HG02852 (cell line): ENCODE data around the gene TXNDC5.

Experiments
- ATAC-seq: cut with Tn5 transposase; IDR thresholded peaks from one replicate; pipeline ENCODE4 v1.9.1; 2021; ENCODE audit warnings: mild to moderate bottlenecking, moderate library complexity; ENCODE audit not compliant: unreplicated experiment

The TXNDC5 gene

DNA sequence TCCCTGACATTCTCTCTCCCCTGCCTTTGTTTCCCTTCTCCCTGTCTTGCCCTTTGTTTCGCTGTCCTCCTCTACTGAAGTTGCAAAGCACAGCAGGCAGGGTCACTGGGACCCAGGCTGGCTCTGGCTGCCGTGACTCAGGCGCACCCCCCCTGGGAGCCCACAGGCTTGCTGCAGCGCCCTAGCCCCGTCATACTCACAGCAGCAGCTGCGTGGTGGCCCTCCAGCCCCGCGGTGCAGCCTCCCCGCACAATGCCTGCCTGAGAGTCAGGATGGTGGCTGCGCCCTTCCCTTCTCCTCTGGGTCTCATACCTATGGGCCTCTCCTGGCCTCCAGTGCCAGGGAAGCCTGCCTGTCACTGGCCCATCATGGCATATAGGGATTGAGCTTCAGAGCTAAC, 41.7 kb downstream of the TXNDC5 start:
- ATAC-seq: no peak

DNA sequence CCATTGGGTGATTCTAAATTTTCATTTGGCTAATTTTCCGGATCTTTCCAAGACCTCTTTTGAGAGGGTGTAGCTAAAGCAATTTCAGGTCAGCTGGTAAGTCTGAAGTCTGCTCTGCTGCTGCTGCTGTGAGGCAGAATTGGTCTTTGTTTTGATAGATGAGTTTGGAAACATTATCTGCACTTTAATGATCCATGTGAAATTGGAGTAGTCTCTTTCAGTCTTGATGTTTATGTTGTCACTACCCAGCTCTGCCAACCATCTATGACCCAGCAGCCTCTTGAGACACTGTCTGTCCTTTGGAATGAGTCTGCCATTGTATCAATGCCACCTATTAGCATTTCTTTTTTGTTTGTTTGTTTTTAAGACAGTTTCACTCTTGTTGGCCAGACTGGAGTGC, 44.1 kb downstream of the TXNDC5 start:
- ATAC-seq: no peak

DNA sequence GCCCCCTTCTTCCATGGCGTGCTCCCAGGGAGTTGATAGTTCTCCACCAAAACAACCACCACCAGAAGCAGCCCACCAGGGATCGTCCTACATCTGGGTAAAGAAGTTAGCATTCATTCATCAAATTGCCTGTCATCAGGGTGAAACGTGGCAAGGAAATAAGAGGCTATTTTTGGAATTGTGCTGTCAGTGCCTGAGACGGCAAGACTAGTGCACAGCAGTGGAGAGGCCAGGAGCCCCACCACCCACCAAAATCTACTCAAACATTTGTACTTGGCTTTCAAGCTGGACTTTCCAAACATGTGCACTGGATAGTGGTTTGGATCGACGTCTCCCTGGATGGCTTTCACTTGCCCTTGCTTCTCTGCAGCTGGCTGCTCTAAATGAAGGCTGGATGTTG, 44.8 kb downstream of the TXNDC5 start:
- ATAC-seq: no peak

DNA sequence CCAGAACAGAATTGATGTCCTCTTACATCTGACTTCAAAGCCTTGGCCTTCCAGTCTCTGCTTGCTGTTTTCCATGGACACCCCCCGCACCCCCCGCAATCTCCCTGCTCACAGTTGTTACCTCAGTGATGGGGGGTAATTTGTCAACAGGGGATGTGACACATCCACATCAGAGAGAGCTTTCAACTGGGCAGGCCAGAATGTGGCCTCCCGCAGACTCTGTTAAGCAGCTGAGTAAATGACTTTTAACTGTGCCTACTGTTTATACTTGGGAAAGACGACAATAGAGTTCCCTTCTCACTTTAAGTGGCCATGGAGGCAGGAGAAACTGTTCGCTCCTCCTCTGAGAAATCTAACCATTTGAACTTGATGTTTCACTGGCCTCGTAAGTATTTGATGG, 51.0 kb downstream of the TXNDC5 start:
- no peak for ATAC-seq

DNA sequence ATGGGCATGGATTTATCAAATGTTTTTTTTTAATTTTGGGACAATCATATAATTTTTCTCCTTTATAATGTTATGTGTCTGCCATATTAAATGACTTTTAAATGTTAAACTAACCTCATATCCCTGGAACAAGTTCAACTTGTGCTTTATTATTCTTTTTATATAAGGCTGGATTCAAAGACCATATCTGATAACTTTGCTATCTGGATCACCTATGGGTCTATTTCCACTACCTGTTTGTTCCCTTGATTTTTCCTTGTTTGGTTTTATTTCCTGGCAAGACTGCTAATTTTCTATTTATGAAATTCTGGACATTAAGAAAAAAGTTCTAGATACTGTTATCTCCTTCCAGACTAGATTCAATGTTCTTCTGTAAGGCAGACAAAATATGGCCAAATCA, 58.8 kb downstream of the TXNDC5 start:
- no peak for ATAC-seq

DNA sequence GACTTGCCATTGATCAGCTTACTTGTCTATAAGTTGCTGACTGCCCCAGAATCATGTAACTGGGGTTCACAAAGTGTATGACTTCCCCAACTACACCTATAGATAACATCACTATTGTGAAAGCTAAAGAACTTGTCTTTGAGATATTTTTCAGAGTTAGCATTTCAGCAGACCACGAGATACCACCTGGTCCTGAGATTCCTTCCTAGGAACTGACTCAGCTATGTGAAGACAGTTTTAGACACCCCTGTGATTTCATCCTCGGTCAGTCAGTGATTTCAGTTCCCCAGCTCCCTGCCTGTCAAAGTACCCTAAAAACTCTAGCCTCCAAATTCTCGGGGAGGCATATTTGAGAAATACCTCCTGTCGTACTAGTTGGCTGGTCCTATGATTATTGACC, 62.4 kb downstream of the TXNDC5 start:
- ATAC-seq: no peak

DNA sequence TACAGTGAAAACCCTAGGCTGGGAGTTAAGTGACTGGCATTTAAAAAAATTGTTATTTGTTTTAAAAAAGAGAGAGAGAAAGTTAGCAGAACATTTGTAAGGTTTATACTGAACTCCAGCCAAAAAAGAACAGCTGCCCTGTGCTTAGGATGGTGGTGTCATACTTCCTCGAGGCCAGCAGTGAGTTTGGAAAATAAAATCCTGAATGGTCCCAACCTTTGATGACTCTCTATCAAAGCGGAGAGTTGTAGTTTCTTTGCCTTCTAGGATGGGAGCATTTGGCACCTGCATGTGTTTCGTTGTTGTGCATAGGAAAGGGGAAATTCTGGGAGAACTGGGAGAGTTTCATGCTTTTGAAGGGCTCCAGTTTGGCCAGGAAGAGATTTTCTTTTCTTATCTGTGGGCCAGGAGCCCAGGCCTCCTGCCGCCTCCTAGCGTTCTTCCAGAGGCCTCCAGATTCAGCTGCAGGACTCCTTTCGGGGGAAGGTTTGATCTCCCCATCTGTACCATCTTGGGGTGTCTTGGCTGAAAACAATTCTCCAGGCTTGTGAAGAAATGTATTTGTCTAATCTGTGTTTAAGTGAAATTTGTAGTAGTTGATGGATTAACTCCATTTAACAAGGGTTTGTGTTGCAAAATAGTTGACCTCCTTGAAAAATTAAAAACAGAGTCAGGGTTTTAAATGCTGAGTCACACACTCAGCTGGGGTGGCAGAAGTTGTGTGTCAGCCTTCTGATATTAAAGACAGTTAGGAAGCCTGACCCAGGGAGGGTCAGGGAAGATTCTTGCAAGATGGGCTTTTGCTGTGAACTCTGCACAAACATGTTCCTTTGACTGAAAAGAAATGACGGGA, 63.4 kb downstream of the TXNDC5 start:
- ATAC-seq: no peak

DNA sequence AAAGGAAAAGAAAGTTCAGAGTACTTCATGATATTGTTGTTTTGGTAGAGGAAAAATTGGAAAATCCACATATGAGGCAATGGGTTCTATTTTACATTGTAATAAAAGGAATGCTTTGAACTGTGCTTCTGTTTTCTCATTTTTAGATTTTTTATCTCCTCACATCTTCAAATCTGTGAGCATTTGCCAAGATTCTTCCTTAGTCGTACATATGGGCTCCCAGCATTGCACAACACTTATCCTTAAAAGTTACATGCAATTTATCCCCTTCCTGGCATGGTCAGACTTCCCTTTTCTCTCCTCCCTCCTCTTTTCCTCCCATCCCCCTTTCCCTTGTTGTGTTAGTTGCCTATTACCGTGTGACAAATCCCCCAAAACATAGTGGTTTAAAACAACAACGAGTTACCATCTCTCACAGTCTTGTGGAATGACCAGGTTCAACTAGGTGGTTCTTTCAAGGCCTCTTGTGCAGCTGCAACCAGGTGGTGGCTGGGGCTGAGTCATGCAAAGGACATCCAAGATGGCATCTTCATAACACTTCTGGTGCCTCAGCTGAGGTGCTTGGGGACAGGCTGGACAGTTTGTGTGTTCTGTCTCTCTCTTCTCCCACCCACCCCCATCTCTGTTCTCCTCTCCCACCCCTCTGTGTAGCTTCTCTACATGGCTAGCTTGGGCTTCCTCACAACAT, 68.7 kb downstream of the TXNDC5 start:
- ATAC-seq: no peak

DNA sequence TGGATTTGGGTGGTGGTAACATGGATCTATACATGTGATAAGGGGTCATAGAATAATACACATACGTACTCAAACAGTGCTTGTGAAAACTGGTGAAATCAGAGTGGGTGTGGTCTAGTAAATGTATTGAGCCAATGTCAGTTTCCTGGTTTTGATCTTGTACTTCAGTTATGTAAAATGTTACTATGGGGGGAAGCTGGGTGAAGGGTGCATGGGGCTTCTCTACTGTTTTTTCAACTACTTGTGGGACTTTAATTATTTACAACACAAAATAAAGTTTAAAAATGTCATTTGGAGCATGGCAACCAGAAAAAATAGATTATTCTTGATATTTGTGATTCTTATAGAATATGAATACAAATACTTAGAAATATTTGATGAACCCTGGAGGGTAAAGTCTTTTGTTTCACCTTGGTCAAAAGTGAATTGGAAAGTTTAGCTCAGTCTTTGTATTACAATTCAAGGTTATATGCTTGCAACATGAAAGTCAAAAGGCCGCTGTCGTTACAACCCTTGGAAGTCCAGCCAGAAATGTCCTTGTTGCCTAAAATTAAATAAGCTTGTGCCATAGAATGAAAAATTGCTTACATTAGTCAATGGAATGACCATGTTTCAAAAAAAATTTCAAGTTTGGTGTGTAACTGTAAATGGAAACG, 74.1 kb downstream of the TXNDC5 start:
- ATAC-seq: no peak

DNA sequence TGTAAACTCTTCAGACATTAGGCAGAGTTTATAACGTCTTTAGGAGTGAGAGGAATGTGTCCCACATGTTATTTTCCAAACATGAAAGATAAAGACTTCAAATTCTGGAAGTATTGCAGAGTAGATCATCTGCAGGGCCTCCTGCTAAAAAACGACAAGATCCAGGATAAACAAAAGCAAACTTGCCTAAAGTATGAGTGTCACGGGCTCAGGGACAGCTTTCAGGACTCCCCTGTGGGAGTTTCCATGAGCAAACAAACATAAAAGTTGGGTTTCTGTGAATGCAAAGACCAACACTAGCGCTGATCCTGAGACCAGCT, 76.9 kb downstream of the TXNDC5 start:
- no peak for ATAC-seq

DNA sequence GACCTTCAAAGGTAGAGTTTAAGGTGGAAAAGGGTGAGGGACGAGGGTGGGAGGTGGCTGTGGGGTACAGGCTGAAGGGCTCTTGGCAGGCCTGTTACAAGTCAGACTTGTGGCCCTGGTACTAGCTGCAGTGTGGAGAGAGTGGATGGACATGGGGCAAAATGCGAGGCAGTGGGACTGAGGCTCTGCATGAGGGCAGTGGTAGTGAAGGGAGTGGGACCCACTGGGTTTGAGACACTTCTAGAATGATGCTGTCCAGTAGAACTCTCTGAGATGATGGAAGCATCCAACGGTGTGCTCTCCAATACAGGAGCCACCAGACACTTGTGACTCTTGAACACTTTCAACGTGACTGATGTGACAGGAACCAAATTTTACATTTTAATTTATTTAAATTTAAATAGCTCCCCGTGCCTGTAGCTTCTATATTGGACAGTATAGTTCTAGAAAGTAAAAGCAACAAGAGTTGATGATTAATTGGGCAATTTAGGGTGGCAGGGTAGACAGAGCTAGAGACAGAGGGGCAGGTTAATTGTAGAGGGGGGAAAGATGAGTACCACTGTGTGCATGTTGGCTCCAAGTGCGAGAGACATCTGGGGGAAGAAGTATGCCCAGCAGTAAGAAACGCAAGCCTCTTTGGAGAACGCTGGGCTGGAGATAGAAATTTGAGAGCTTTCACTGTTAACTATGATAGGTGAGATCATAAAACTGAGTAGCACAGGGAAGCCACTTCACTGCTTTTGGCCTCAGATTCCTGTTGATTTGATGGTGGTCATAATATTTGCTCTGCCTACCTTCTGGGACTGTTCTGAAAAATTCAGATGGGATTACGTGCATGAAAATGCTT, 77.5 kb downstream of the TXNDC5 start:
- ATAC-seq: no peak
